H9 (cell line): Measurements from ENCODE around the gene ZNF366. TPM values are rescaled to one million over a fixed set of nuclear protein-coding genes. Genes with fewer than 3 reads are reported as not detected.

ENCODE experiments used
- DNase-seq: peaks from one replicate; pipeline ENCODE4 v3.0.0-alpha.2; 2017
- H2AFZ ChIP-seq: one replicate; pipeline ENCODE4 v1.6.1; 2013; ENCODE audit warnings: mild to moderate bottlenecking, low read length, control low read depth, moderate library complexity
- H2AK5ac ChIP-seq: 2 replicates; pipeline ENCODE4 v1.6.1; 2013; ENCODE audit warnings: low read length, control low read depth, mixed read lengths; ENCODE audit not compliant: insufficient read length
- H2BK120ac ChIP-seq: one replicate; pipeline ENCODE4 v1.6.1; 2013; ENCODE audit warnings: low read depth, mild to moderate bottlenecking, low read length, control low read depth, inconsistent platforms; ENCODE audit not compliant: poor library complexity, severe bottlenecking
- H2BK12ac ChIP-seq: 2 replicates; pipeline ENCODE4 v1.6.1; 2013; ENCODE audit warnings: low read length, control low read depth, mixed read lengths, low read depth; ENCODE audit not compliant: insufficient read length
- H2BK15ac ChIP-seq: 2 replicates; pipeline ENCODE4 v1.6.1; 2013; ENCODE audit warnings: low read depth, low read length, control low read depth
- H2BK20ac ChIP-seq: one replicate; pipeline ENCODE4 v1.6.1; 2013; ENCODE audit warnings: low read depth, mild to moderate bottlenecking, low read length, control low read depth, inconsistent platforms; ENCODE audit not compliant: poor library complexity, severe bottlenecking
- H2BK5ac ChIP-seq: 2 replicates; pipeline ENCODE4 v1.6.1; 2013; ENCODE audit warnings: low read length, control low read depth, mixed read lengths; ENCODE audit not compliant: insufficient read length
- H3K14ac ChIP-seq: 2 replicates; pipeline ENCODE4 v1.6.1; 2013; ENCODE audit warnings: low read length, control low read depth; ENCODE audit not compliant: insufficient read depth
- H3K18ac ChIP-seq: 2 replicates; pipeline ENCODE4 v1.6.1; 2013; ENCODE audit warnings: low read depth, mild to moderate bottlenecking, mixed read lengths, low read length, control low read depth; ENCODE audit not compliant: insufficient read length
- H3K23ac ChIP-seq: 2 replicates; pipeline ENCODE4 v1.6.1; 2013; ENCODE audit warnings: low read length, control low read depth, mixed read lengths, low read depth; ENCODE audit not compliant: insufficient read length
- H3K23me2 ChIP-seq: 2 replicates; pipeline ENCODE4 v1.6.1; 2013; ENCODE audit warnings: low read depth, mild to moderate bottlenecking, mixed read lengths, low read length, control low read depth; ENCODE audit not compliant: insufficient read length, poor library complexity, severe bottlenecking
- H3K27ac ChIP-seq: 2 replicates; pipeline ENCODE4 v1.5.1; 2013; ENCODE audit warnings: low read length, control low read depth, mixed read lengths, low read depth; ENCODE audit not compliant: insufficient read length
- H3K27me3 ChIP-seq: 2 replicates; pipeline ENCODE4 v1.6.1; 2013; ENCODE audit warnings: low read length, control low read depth, inconsistent platforms; ENCODE audit not compliant: insufficient read depth
- H3K4ac ChIP-seq: 2 replicates; pipeline ENCODE4 v1.6.1; 2013; ENCODE audit warnings: low read depth, mild to moderate bottlenecking, control low read depth, inconsistent platforms, low read length, moderate library complexity
- H3K4me1 ChIP-seq: 2 replicates; pipeline ENCODE4 v1.6.1; 2013; ENCODE audit warnings: low read length, control low read depth, inconsistent platforms; ENCODE audit not compliant: insufficient read depth
- H3K4me2 ChIP-seq: 2 replicates; pipeline ENCODE4 v1.6.1; 2013; ENCODE audit warnings: low read length, control low read depth, mixed read lengths; ENCODE audit not compliant: insufficient read length, insufficient read depth
- H3K56ac ChIP-seq: 2 replicates; pipeline ENCODE4 v1.6.1; 2013; ENCODE audit warnings: low read depth, mild to moderate bottlenecking, mixed read lengths, low read length, control low read depth; ENCODE audit not compliant: insufficient read length
- H3K79me1 ChIP-seq: 2 replicates; pipeline ENCODE4 v1.6.1; 2013; ENCODE audit warnings: low read depth, mild to moderate bottlenecking, moderate library complexity, low read length, control low read depth, inconsistent platforms; ENCODE audit not compliant: insufficient read depth, poor library complexity, severe bottlenecking
- H3K79me2 ChIP-seq: 2 replicates; pipeline ENCODE4 v1.6.1; 2013; ENCODE audit warnings: low read length, control low read depth, inconsistent platforms; ENCODE audit not compliant: insufficient read depth
- H3K9ac ChIP-seq: 2 replicates; pipeline ENCODE4 v1.6.1; 2013; ENCODE audit warnings: low read length, control low read depth, mixed read lengths; ENCODE audit not compliant: insufficient read length; ENCODE audit errors: extremely low read depth
- H3K9me3 ChIP-seq: one replicate; pipeline ENCODE4 v1.6.1; 2013; ENCODE audit warnings: low read depth, low read length, inconsistent platforms; ENCODE audit not compliant: control insufficient read depth
- H3T11ph ChIP-seq: one replicate; pipeline ENCODE4 v1.6.1; 2013; ENCODE audit warnings: mild to moderate bottlenecking, low read length, control low read depth, inconsistent platforms
- H4K20me1 ChIP-seq: one replicate; pipeline ENCODE4 v1.6.1; 2013; ENCODE audit not compliant: control insufficient read depth, insufficient read length, insufficient read depth
- H4K5ac ChIP-seq: 2 replicates; pipeline ENCODE4 v1.6.1; 2013; ENCODE audit warnings: low read depth, mild to moderate bottlenecking, mixed read lengths, low read length, control low read depth; ENCODE audit not compliant: insufficient read length
- H4K8ac ChIP-seq: replicated peaks from 2 replicates; pipeline ENCODE4 v1.6.1; 2013; ENCODE audit warnings: low read length, control low read depth, mixed read lengths, low read depth; ENCODE audit not compliant: insufficient read length
- H4K91ac ChIP-seq: 2 replicates; pipeline ENCODE4 v1.6.1; 2013; ENCODE audit warnings: low read depth, mild to moderate bottlenecking, moderate library complexity, mixed read lengths, low read length, control low read depth; ENCODE audit not compliant: insufficient read length
- H3K27ac Mint-ChIP-seq, 3 experiments: 2 replicates in 2 of 3; 3 replicates in 1 of 3; pipeline ENCODE4 v1.8.0; 2020 to 2021; ENCODE audit warnings: mixed read lengths in 3 of 3, mild to moderate bottlenecking in 1 of 3, moderate library complexity in 1 of 3
- H3K27me3 Mint-ChIP-seq: 2 replicates; pipeline ENCODE4 v1.8.0; 2021; ENCODE audit warnings: low read depth, mild to moderate bottlenecking, moderate library complexity, mixed read lengths
- H3K36me3 Mint-ChIP-seq, 3 experiments: 2 replicates in 2 of 3; 3 replicates in 1 of 3; pipeline ENCODE4 v1.8.0; 2020 to 2021; ENCODE audit warnings: low read depth in 3 of 3, mixed read lengths in 3 of 3; ENCODE audit not compliant: insufficient read depth in 1 of 3
- H3K4me1 Mint-ChIP-seq, 2 experiments: 2 replicates each; pipeline ENCODE4 v1.8.0; 2020; ENCODE audit warnings: mixed read lengths in 2 of 2
- H3K4me3 Mint-ChIP-seq, 2 experiments: 2 replicates in 1 of 2; 3 replicates in 1 of 2; pipeline ENCODE4 v1.8.0; 2020 to 2021; ENCODE audit warnings: mild to moderate bottlenecking in 2 of 2, mixed read lengths in 2 of 2, moderate library complexity in 1 of 2
- H3K9me3 Mint-ChIP-seq, 2 experiments: 2 replicates in 1 of 2; 3 replicates in 1 of 2; pipeline ENCODE4 v1.8.0; 2020; ENCODE audit warnings: mild to moderate bottlenecking in 2 of 2, mixed read lengths in 2 of 2, moderate library complexity in 1 of 2
- WGBS: extraction: QIAGEN DNeasy Blood & Tissue Kit; methylation state at CpG from one replicate; pipeline ENCODE4 v1.1.7; 2013; ENCODE audit warnings: missing lambda C conversion rate, low lambda C conversion rate, mixed read lengths; ENCODE audit not compliant: insufficient read length; ENCODE audit errors: extremely low coverage; 5-methylcytosine and 5-hydroxymethylcytosine counted together
- total RNA-seq: library from RNA; stranded (reverse); gene quantifications from 2 replicates; pipeline ENCODE4 v1.2.1, GENCODE V29; 2021
- TF ChIP-seq, protein P1 (sequence below): fragments of 200-600 bp; sonication (generic); conservative IDR thresholded peaks from 3 replicates; pipeline ENCODE4 v1.8.0; 2021; ENCODE audit warnings: antibody characterized with exemption, mild to moderate bottlenecking

ZNF366 gene
- total RNA-seq, 1 experiment from 2014 or later, result not detected

DNA sequence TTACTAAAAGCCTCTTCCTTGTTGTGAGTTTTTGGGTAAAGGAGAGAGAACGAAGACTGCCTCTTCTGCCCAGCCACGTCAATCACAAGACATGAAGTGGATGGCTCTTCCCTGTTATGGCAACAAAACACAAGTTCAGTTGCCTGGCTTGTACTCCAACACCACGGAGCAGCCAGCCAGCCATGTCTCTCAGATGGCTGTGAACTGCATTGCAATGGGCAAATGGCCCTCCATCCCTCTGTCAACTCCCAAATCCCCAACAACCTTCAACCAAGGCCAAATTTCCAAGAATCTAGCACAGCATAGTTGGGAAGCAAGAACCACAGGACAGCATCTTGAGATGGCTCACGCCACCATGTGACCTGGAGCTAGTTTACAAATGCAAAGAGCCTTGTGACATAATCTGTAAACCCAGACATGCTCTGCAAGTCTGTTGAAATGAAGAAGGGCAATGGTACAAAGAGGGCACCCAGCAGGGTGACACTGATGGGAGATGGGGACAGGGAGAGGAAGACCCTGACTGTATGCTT lies 53.9 kb downstream of the ZNF366 start:
- Mint-ChIP-seq H3K27ac (peak overlapping the region in 1 of 3 experiments; percentile 28; a peak in 1 of 7 replicates), H3K4me3 (no peak overlapping the region), H3K27me3 (peaks cover 3% of the 10 kb centered on the region), H3K9me3 (no peaks in the 10 kb centered on the region), H3K4me1 (peaks cover 9 to 12% of the 10 kb centered on the region in 2 experiments), H3K36me3 (no peaks in the 10 kb centered on the region)
- TF ChIP-seq, protein P1, sequence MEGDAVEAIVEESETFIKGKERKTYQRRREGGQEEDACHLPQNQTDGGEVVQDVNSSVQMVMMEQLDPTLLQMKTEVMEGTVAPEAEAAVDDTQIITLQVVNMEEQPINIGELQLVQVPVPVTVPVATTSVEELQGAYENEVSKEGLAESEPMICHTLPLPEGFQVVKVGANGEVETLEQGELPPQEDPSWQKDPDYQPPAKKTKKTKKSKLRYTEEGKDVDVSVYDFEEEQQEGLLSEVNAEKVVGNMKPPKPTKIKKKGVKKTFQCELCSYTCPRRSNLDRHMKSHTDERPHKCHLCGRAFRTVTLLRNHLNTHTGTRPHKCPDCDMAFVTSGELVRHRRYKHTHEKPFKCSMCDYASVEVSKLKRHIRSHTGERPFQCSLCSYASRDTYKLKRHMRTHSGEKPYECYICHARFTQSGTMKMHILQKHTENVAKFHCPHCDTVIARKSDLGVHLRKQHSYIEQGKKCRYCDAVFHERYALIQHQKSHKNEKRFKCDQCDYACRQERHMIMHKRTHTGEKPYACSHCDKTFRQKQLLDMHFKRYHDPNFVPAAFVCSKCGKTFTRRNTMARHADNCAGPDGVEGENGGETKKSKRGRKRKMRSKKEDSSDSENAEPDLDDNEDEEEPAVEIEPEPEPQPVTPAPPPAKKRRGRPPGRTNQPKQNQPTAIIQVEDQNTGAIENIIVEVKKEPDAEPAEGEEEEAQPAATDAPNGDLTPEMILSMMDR, result no peak
- no peak overlapping the region for H3K4ac ChIP-seq
- H2BK5ac ChIP-seq, result no peak overlapping the region
- no peak overlapping the region for H4K91ac ChIP-seq
- no peaks in the 10 kb centered on the region for H4K20me1 ChIP-seq
- H4K5ac ChIP-seq, result no peak overlapping the region
- H3K4me2 ChIP-seq, result no peak overlapping the region
- H3K27ac ChIP-seq, result no peak overlapping the region
- H3K9me3 ChIP-seq, result no peaks in the 10 kb centered on the region
- H3K79me2 ChIP-seq, result no peaks in the 10 kb centered on the region
- no peaks in the 10 kb centered on the region for H3K23me2 ChIP-seq
- no peak overlapping the region for H3K23ac ChIP-seq
- no peak overlapping the region for H2AFZ ChIP-seq
- no peak overlapping the region; the same call in 1 of the 2 replicates for H3K14ac ChIP-seq
- no peak overlapping the region for H3K56ac ChIP-seq
- no peak overlapping the region for H2BK120ac ChIP-seq
- no peak overlapping the region for H2BK12ac ChIP-seq
- no CpG with 5 or more reads among the region's 4 CpGs for WGBS
- H2AK5ac ChIP-seq, result no peak overlapping the region
- H3K9ac ChIP-seq, result no peak overlapping the region
- no peak overlapping the region for H3T11ph ChIP-seq
- no peak overlapping the region for H4K8ac ChIP-seq
- no peak overlapping the region for H2BK20ac ChIP-seq
- H3K79me1 ChIP-seq, result no peaks in the 10 kb centered on the region
- no peak for DNase-seq
- 0 out of 2 replicates have a peak, but pooled peaks cover 2% of the 10 kb centered on the region for H3K4me1 ChIP-seq
- no peak overlapping the region for H3K18ac ChIP-seq
- H2BK15ac ChIP-seq, result no peak overlapping the region
- H3K27me3 ChIP-seq, result no peaks in the 10 kb centered on the region
